SK-N-SH (cell line): Measurements from ENCODE around the gene BLOC1S1. TPM values are rescaled to one million over a fixed set of nuclear protein-coding genes. Genes with fewer than 3 reads are reported as not detected.

Experiments used
- CTCF ChIA-PET: fragments of 300-600, 350-600 bp; formaldehyde crosslinking; extraction: SDS; loops from one replicate; lab custom pipeline; 2021; lab: Yijun Ruan, JAX
- POLR2A ChIA-PET: fragments of 350-600 bp; sonication (Branson Sonifier 250); formaldehyde crosslinking; extraction: SDS; loops from one replicate; lab custom pipeline; 2020; ENCODE audit warnings: antibody characterized with exemption, inconsistent platforms; lab: Yijun Ruan, JAX
- DNase-seq: peaks from one replicate; pipeline ENCODE4 v3.0.0; 2012
- H2AFZ ChIP-seq: fragments of 200-600 bp; sonication (generic); 2 replicates; pipeline ENCODE4 v1.8.1; 2016; ENCODE audit warnings: antibody characterized with exemption, mild to moderate bottlenecking, low read depth
- H3F3A ChIP-seq: fragments of 200-600 bp; sonication (generic); replicated peaks from 2 replicates; pipeline ENCODE3; 2016; ENCODE audit warnings: antibody characterized with exemption, mild to moderate bottlenecking; ENCODE audit not compliant: insufficient read depth
- H3K27ac ChIP-seq, 2 experiments: fragments of 200-500 bp in 1 of 2; fragments of 200-600 bp in 1 of 2; sonication (Bioruptor generic) in 1 of 2; sonication (generic), shearing (Covaris generic) in 1 of 2; 2 replicates each; pipeline versions ENCODE4 v1.5.1 to v1.6.1; 2014 to 2016; ENCODE audit warnings: low read depth in 2 of 2, inconsistent platforms in 1 of 2, low read length in 1 of 2, mild to moderate bottlenecking in 1 of 2, mixed read lengths in 1 of 2
- H3K27me3 ChIP-seq: fragments of 200-600 bp; sonication (generic), shearing (Covaris generic); 2 replicates; pipeline ENCODE4 v1.6.1; 2016; ENCODE audit warnings: mixed run types; ENCODE audit not compliant: insufficient read depth
- H3K36me3 ChIP-seq, 2 experiments: fragments of 200-500 bp in 1 of 2; fragments of 200-600 bp in 1 of 2; sonication (Bioruptor generic) in 1 of 2; sonication (generic) in 1 of 2; replicated peaks in 1 of 2; 2 replicates each; pipeline versions ENCODE3 to v1.5.1; 2014 to 2016; ENCODE audit warnings: low read length in 1 of 2, mild to moderate bottlenecking in 1 of 2; ENCODE audit not compliant: insufficient read depth in 2 of 2, control insufficient read depth in 1 of 2
- H3K4me1 ChIP-seq, 2 experiments: fragments of 200-500 bp in 1 of 2; fragments of 200-600 bp in 1 of 2; sonication (Bioruptor generic) in 1 of 2; sonication (generic), shearing (Covaris generic) in 1 of 2; 2 replicates each; pipeline versions ENCODE4 v1.5.1 to v1.6.1; 2014 to 2016; ENCODE audit warnings: low read depth in 1 of 2, low read length in 1 of 2, mixed run types in 1 of 2; ENCODE audit not compliant: insufficient read depth in 2 of 2, control insufficient read depth in 1 of 2
- H3K4me2 ChIP-seq: fragments of 200-600 bp; sonication (generic), shearing (Covaris generic); 2 replicates; pipeline ENCODE4 v1.6.1; 2017; ENCODE audit warnings: mixed run types
- H3K4me3 ChIP-seq, 2 experiments: fragments of 200-500 bp in 1 of 2; fragments of 200-600 bp in 1 of 2; sonication (Bioruptor generic) in 1 of 2; sonication (generic), shearing (Covaris generic) in 1 of 2; 2 replicates each; pipeline versions ENCODE4 v1.5.1 to v1.8.1; 2014 to 2016; ENCODE audit warnings: low read depth in 2 of 2, inconsistent platforms in 1 of 2, low read length in 1 of 2, mild to moderate bottlenecking in 1 of 2, mixed read lengths in 1 of 2, moderate library complexity in 1 of 2
- H3K79me2 ChIP-seq: fragments of 200-600 bp; sonication (generic); 2 replicates; pipeline ENCODE4 v1.8.1; 2017; ENCODE audit warnings: mild to moderate bottlenecking; ENCODE audit not compliant: insufficient read depth
- H3K9ac ChIP-seq: fragments of 200-600 bp; sonication (generic); 2 replicates; pipeline ENCODE4 v1.6.1; 2017; ENCODE audit warnings: mixed run types
- H3K9me2 ChIP-seq: fragments of 200-600 bp; sonication (generic); 2 replicates; pipeline ENCODE4 v1.6.1; 2017; ENCODE audit warnings: mixed run types
- H3K9me3 ChIP-seq: fragments of 200-600 bp; sonication (generic); 2 replicates; pipeline ENCODE4 v1.6.1; 2017; ENCODE audit warnings: mixed run types, mild to moderate bottlenecking, moderate library complexity
- H4K20me1 ChIP-seq: fragments of 200-600 bp; sonication (generic); 2 replicates; pipeline ENCODE4 v1.6.1; 2017; ENCODE audit warnings: mild to moderate bottlenecking, mixed run types; ENCODE audit not compliant: insufficient read depth
- CHD2 ChIP-seq: fragments of 150-350 bp; IDR thresholded peaks from 2 replicates; pipeline ENCODE4 v1.6.1; 2018; ENCODE audit warnings: low read length; ENCODE audit not compliant: partially characterized antibody
- ELF1 ChIP-seq: IDR thresholded peaks from 2 replicates; pipeline ENCODE4 v1.4.0; 2012
- EP300 ChIP-seq, 2 experiments: IDR thresholded peaks; 2 replicates each; pipeline versions ENCODE4 v1.4.0 to v1.6.1; 2012; ENCODE audit warnings: borderline replicate concordance in 1 of 2, low read depth in 1 of 2, low read length in 1 of 2
- EZH2phosphoT487 ChIP-seq: fragments of 200-600 bp; sonication (generic); IDR thresholded peaks from 2 replicates; pipeline ENCODE4 v1.6.1; 2017; ENCODE audit warnings: low read depth, mixed run types, mild to moderate bottlenecking, antibody characterized with exemption, moderate library complexity, borderline replicate concordance
- FOSL2 ChIP-seq: IDR thresholded peaks from 2 replicates; pipeline ENCODE4 v1.4.0; 2012; ENCODE audit warnings: low read depth, mild to moderate bottlenecking, moderate library complexity, borderline replicate concordance
- FOXJ3 ChIP-seq: sonication (generic); formaldehyde crosslinking; IDR thresholded peaks from 2 replicates; pipeline ENCODE4 v1.5.1; 2020; ENCODE audit warnings: mild to moderate bottlenecking, missing genetic modification reagents
- GABPA ChIP-seq: IDR thresholded peaks from 2 replicates; pipeline ENCODE4 v1.4.0; 2012; ENCODE audit warnings: low read depth, mild to moderate bottlenecking
- IRF3 ChIP-seq: fragments of 150-350 bp; IDR thresholded peaks from 2 replicates; pipeline ENCODE4 v1.6.1; 2016; ENCODE audit warnings: mild to moderate bottlenecking, low read depth, low read length
- MAX ChIP-seq: IDR thresholded peaks from 2 replicates; pipeline ENCODE4 v1.4.0; 2012; ENCODE audit warnings: low read depth
- MEF2A ChIP-seq: IDR thresholded peaks from 2 replicates; pipeline ENCODE4 v1.4.0; 2012; ENCODE audit warnings: low read depth, borderline replicate concordance
- NFIC ChIP-seq: IDR thresholded peaks from 2 replicates; pipeline ENCODE4 v1.4.0; 2012; ENCODE audit warnings: borderline replicate concordance
- NRF1 ChIP-seq: IDR thresholded peaks from 2 replicates; pipeline ENCODE4 v1.6.1; 2012; ENCODE audit warnings: low read depth, mild to moderate bottlenecking, low read length
- POLR2AphosphoS5 ChIP-seq: IDR thresholded peaks from 2 replicates; pipeline ENCODE4 v1.6.1; 2012; ENCODE audit warnings: low read depth, low read length
- RAD21 ChIP-seq: IDR thresholded peaks from 2 replicates; pipeline ENCODE4 v1.6.1; 2012; ENCODE audit warnings: mild to moderate bottlenecking, low read length
- RFX5 ChIP-seq: IDR thresholded peaks from 2 replicates; pipeline ENCODE4 v1.6.1; 2012; ENCODE audit warnings: mild to moderate bottlenecking, improper control_type of control experiment, low read length
- TAF1 ChIP-seq: IDR thresholded peaks from 2 replicates; pipeline ENCODE4 v1.6.1; 2012; ENCODE audit warnings: low read depth, mild to moderate bottlenecking, low read length, moderate library complexity, borderline replicate concordance
- TEAD4 ChIP-seq: IDR thresholded peaks from 2 replicates; pipeline ENCODE4 v1.4.0; 2012; ENCODE audit warnings: mild to moderate bottlenecking, borderline replicate concordance; ENCODE audit not compliant: insufficient read depth
- USF1 ChIP-seq: IDR thresholded peaks from 2 replicates; pipeline ENCODE4 v1.4.0; 2012; ENCODE audit warnings: low read depth, borderline replicate concordance
- USF2 ChIP-seq: fragments of 150-350 bp; IDR thresholded peaks from 2 replicates; pipeline ENCODE4 v1.6.1; 2017; ENCODE audit warnings: antibody characterized with exemption, low read length, low read depth, borderline replicate concordance
- YY1 ChIP-seq: IDR thresholded peaks from 2 replicates; pipeline ENCODE4 v1.4.0; 2012; ENCODE audit warnings: low read depth, mild to moderate bottlenecking
- WGBS: methylation state at CpG from one replicate; pipeline ENCODE4 v1.1.6; 2017; ENCODE audit warnings: low lambda C conversion rate; 5-methylcytosine and 5-hydroxymethylcytosine counted together
- polyA plus RNA-seq, 3 experiments: library from polyadenylated mRNA; depleted of rRNA; stranded (reverse); fragments of >200 nt; gene quantifications; 2 replicates each; pipeline ENCODE4 v1.2.3, GENCODE V29; 2012

The BLOC1S1 gene
- polyA plus RNA-seq, 1 of the 3 experiments (the other 2 are of a cell fraction), result 331 TPM

- no peak overlapping the region for H3K9ac ChIP-seq
- no peak overlapping the region for H2AFZ ChIP-seq
- WGBS, result 50% methylated on average over 7 of the region's 7 CpGs
- ChIA-PET CTCF (interaction anchor here (0.7 to 2.0 kb wide), 4 partner anchors 23 to 53 kb away, joined by 3 to 9 read pairs (median 6); no protein-coding TSS in a partner anchor), POLR2A (no interaction called here)
- no peak for TF ChIP-seq FOSL2
- no peak for TF ChIP-seq GABPA
- no peak for TF ChIP-seq USF1
- TF ChIP-seq YY1, result no peak
- no peak for TF ChIP-seq TAF1
- TF ChIP-seq ELF1, result no peak
- TF ChIP-seq EP300 (IDR thresholded peaks at IDR 0.05; ENCODE audit: borderline replicate concordance in 1 of 2, low read depth in 1 of 2, low read length in 1 of 2), result no peak
- TF ChIP-seq MEF2A, result no peak
- TF ChIP-seq RFX5, result no peak
- TF ChIP-seq NFIC, result no peak
- no peak for TF ChIP-seq CHD2
- TF ChIP-seq IRF3, result no peak
- H3K4me3 ChIP-seq, result no peak overlapping the region
- no peaks in the 10 kb centered on the region for H3K79me2 ChIP-seq
- no peaks in the 10 kb centered on the region for H3K36me3 ChIP-seq
- peaks cover 4% of the 10 kb centered on the region for H3F3A ChIP-seq
- H3K9me2 ChIP-seq, result no peaks in the 10 kb centered on the region
- H3K4me1 ChIP-seq, result no peaks in the 10 kb centered on the region; a peak in 1 of 4 replicates
- no peak overlapping the region for H3K27ac ChIP-seq
- H3K27me3 ChIP-seq, result peaks cover 45% of the 10 kb centered on the region
- H4K20me1 ChIP-seq, result no peaks in the 10 kb centered on the region
- no peaks in the 10 kb centered on the region for H3K9me3 ChIP-seq
- H3K4me2 ChIP-seq, result no peak overlapping the region
- DNase-seq, result no peak
These were observed 32.2 kb upstream of the BLOC1S1 start for GRCh38 chr12:55683676-55684075.

- H3K27me3 ChIP-seq, result peaks cover 33% of the 10 kb centered on the region; the same call in 1 of the 2 replicates
- no peaks in the 10 kb centered on the region for H3K9me2 ChIP-seq
- H3K27ac ChIP-seq, result no peak overlapping the region
- H3F3A ChIP-seq, result peaks cover 4% of the 10 kb centered on the region
- no peak overlapping the region for H3K4me3 ChIP-seq
- no peaks in the 10 kb centered on the region for H3K9me3 ChIP-seq
- H3K36me3 ChIP-seq, result no peaks in the 10 kb centered on the region
- no peaks in the 10 kb centered on the region for H3K79me2 ChIP-seq
- WGBS, result 80% methylated on average over 6 of the region's 20 CpGs
- H3K9ac ChIP-seq, result no peak overlapping the region
- TF ChIP-seq RAD21 (no peak), FOXJ3 (no peak), RFX5 (no peak), CHD2 (no peak), TEAD4 (no peak), EZH2phosphoT487 (no peak), ELF1 (no peak), USF2 (no peak), NFIC (no peak), TAF1 (no peak), MAX (no peak), NRF1 (no peak), POLR2AphosphoS5 (no peak)
- POLR2A ChIA-PET, result no interaction called here
- H2AFZ ChIP-seq, result no peak overlapping the region
- no peaks in the 10 kb centered on the region; a peak in 1 of 4 replicates for H3K4me1 ChIP-seq
- no peak for DNase-seq
- CTCF ChIA-PET, result interaction anchor here (2.0 kb wide), 1 partner anchor 21 kb away, joined by 8 read pairs; no protein-coding TSS in a partner anchor
- no peak overlapping the region for H3K4me2 ChIP-seq
- no peaks in the 10 kb centered on the region for H4K20me1 ChIP-seq
These were observed 31.0 kb upstream of the BLOC1S1 start for GRCh38 chr12:55684761-55685370.
